Tibial nerve (tissue), 4 donors: Measurements from ENCODE around the gene SAFB. TPM values are rescaled to one million over a fixed set of nuclear protein-coding genes. Genes with fewer than 3 reads are reported as not detected.

Source experiments
- DNase-seq, 2 donors: peaks; one replicate each; pipeline ENCODE4 v3.0.0-alpha.2; 2019; ENCODE audit warnings: low spot score in 2 of 2
- H3K27ac ChIP-seq, 4 donors: fragments of 200-600 bp; sonication (generic) in 3 of 4; one replicate each; pipeline ENCODE4 v1.5.1; 2017 to 2019; ENCODE audit warnings: mild to moderate bottlenecking in 1 of 4
- H3K27me3 ChIP-seq, 2 donors: fragments of 200-600 bp; sonication (generic) in 1 of 2; one replicate each; pipeline versions ENCODE4 v1.5.1 to v1.6.0; 2017 to 2019
- H3K36me3 ChIP-seq, 3 donors: fragments of 200-600 bp; sonication (generic); one replicate each; pipeline ENCODE4 v1.5.1; 2018 to 2019
- H3K4me1 ChIP-seq, 4 donors: fragments of 200-600 bp; sonication (generic) in 3 of 4; one replicate each; pipeline ENCODE4 v1.5.1; 2017 to 2019
- H3K4me3 ChIP-seq, 4 donors: fragments of 200-600 bp; sonication (generic) in 3 of 4; one replicate each; pipeline ENCODE4 v1.5.1; 2017 to 2019; ENCODE audit warnings: mild to moderate bottlenecking in 1 of 4, moderate library complexity in 1 of 4
- H3K9me3 ChIP-seq, 4 donors: fragments of 200-600 bp; sonication (generic) in 3 of 4; one replicate each; pipeline ENCODE4 v1.5.1; 2017 to 2019
- EP300 ChIP-seq, 2 donors: sonication (generic); formaldehyde crosslinking; IDR thresholded peaks; one replicate each; pipeline ENCODE4 v1.6.1; 2017; ENCODE audit warnings: antibody characterized with exemption in 2 of 2, mild to moderate bottlenecking in 1 of 2
- POLR2A ChIP-seq, 2 donors: fragments of 450-650 bp; IDR thresholded peaks; one replicate each; pipeline ENCODE4 v1.6.1; 2017; ENCODE audit warnings: antibody characterized with exemption in 2 of 2, mild to moderate bottlenecking in 2 of 2, moderate library complexity in 2 of 2
- WGBS, 2 donors: methylation state at CpG; one replicate each; pipeline ENCODE4 v1.1.5; 2018; 5-methylcytosine and 5-hydroxymethylcytosine counted together
- total RNA-seq, 4 donors: library from RNA; depleted of rRNA; stranded (reverse); fragments of >200 nt; gene quantifications; one replicate each; pipeline ENCODE4 v1.1.0, GENCODE V29; 2016
- TF ChIP-seq, protein P1 (sequence below), 5 experiments: fragments of 200-600 bp in 3 of 5; fragments of 450-650 bp in 2 of 5; sonication (generic) in 3 of 5; IDR thresholded peaks; one replicate each; pipeline ENCODE4 v1.5.1; 2016 to 2019; ENCODE audit warnings: antibody characterized with exemption in 5 of 5, mild to moderate bottlenecking in 3 of 5, moderate library complexity in 2 of 5

Gene SAFB
- total RNA-seq, 4 donors from 2014 or later, result 121 to 252 (median 129) TPM

GRCh38 chr19:5587661-5588060 lies 35.2 kb upstream of the SAFB start:
- H3K27me3 ChIP-seq, result no peaks in the 10 kb centered on the region
- H3K36me3 ChIP-seq, result peaks cover 8 to 93% (median 49%) of the 10 kb centered on the region in 3 donors
- H3K4me3 ChIP-seq, result no peak overlapping the region
- peaks cover 0 to 15% (median 0%) of the 10 kb centered on the region in 4 donors for H3K4me1 ChIP-seq
- 88 to 89% methylated on average over 20 to 22 of the region's 23 CpGs for WGBS, 2 donors
- TF ChIP-seq EP300 (IDR thresholded peaks at IDR 0.05), result no peak
- no peak for TF ChIP-seq POLR2A (IDR thresholded peaks at IDR 0.05)
- no peak for DNase-seq
- no peak overlapping the region for H3K27ac ChIP-seq
- H3K9me3 ChIP-seq, result no peaks in the 10 kb centered on the region

GRCh38 chr19:5588441-5588840 lies 34.4 kb upstream of the SAFB start:
- Histone ChIP-seq H3K9me3 (no peaks in the 10 kb centered on the region), H3K36me3 (peaks cover 13 to 96% (median 55%) of the 10 kb centered on the region in 3 donors), H3K4me3 (no peak overlapping the region), H3K27me3 (no peaks in the 10 kb centered on the region), H3K27ac (no peak overlapping the region), H3K4me1 (peaks cover 0 to 15% (median 0%) of the 10 kb centered on the region in 4 donors)
- DNase-seq, result no peak
- TF ChIP-seq EP300 (IDR thresholded peaks at IDR 0.05) (no peak), POLR2A (IDR thresholded peaks at IDR 0.05) (no peak)
- TF ChIP-seq, protein P1, sequence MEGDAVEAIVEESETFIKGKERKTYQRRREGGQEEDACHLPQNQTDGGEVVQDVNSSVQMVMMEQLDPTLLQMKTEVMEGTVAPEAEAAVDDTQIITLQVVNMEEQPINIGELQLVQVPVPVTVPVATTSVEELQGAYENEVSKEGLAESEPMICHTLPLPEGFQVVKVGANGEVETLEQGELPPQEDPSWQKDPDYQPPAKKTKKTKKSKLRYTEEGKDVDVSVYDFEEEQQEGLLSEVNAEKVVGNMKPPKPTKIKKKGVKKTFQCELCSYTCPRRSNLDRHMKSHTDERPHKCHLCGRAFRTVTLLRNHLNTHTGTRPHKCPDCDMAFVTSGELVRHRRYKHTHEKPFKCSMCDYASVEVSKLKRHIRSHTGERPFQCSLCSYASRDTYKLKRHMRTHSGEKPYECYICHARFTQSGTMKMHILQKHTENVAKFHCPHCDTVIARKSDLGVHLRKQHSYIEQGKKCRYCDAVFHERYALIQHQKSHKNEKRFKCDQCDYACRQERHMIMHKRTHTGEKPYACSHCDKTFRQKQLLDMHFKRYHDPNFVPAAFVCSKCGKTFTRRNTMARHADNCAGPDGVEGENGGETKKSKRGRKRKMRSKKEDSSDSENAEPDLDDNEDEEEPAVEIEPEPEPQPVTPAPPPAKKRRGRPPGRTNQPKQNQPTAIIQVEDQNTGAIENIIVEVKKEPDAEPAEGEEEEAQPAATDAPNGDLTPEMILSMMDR (IDR thresholded peaks at IDR 0.05), result no peak
- 82 to 90% methylated on average over 10 of the region's 10 CpGs for WGBS, 2 donors

- Histone ChIP-seq H3K9me3 (no peaks in the 10 kb centered on the region), H3K27ac (no peak overlapping the region), H3K36me3 (peaks cover 15 to 97% (median 61%) of the 10 kb centered on the region in 3 donors), H3K27me3 (no peaks in the 10 kb centered on the region), H3K4me3 (no peak overlapping the region), H3K4me1 (peaks cover 0 to 15% (median 0%) of the 10 kb centered on the region in 4 donors)
- TF ChIP-seq, protein P1 (IDR thresholded peaks at IDR 0.05), result no peak
- no peak for TF ChIP-seq EP300 (IDR thresholded peaks at IDR 0.05)
- no peak for TF ChIP-seq POLR2A (IDR thresholded peaks at IDR 0.05)
- no peak for DNase-seq
- WGBS, 2 donors, result 77 to 80% methylated on average over 21 to 27 of the region's 30 CpGs
These were observed 33.8 kb upstream of the SAFB start for GRCh38 chr19:5588906-5589676.

DNA sequence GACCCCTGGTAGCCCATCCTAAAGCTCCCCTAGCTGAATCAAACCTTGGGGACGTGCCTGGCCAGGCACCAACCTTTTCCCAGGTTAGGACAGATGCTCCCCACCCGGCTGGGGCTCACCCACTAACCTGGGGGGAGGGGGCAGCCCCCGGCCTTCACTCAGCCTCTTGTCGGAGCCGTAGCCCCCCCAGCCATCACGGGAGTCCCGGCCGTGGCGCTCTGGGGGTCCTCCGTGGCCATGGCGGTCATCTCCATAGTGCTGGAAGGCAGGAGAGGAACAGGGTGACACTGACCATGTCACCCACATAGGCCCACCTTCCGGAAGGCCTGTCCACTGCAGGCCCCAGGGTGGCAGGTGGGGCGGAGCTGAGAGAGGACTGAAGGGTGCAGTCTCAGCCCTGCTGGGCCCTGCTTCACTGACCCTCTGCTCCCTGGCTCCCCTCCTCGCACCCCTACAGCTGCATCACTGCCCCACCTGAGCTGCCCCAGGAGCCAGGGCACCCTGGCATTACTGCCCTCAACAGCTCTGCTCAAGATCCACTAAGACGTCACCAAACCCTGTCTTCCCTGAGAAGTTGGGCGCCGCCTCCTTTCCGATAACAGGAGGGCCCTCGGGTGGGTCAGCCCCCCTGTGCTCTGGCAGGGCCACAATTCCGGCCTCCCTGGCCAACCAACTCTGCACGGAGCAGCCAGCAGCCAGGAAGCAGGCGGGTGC lies 32.6 kb upstream of the SAFB start:
- no peak overlapping the region for H3K27ac ChIP-seq
- peaks cover 15 to 99% (median 66%) of the 10 kb centered on the region in 3 donors for H3K36me3 ChIP-seq
- 81 to 93% methylated on average over 16 to 22 of the region's 22 CpGs for WGBS, 2 donors
- no peak for DNase-seq
- no peaks in the 10 kb centered on the region for H3K27me3 ChIP-seq
- H3K4me1 ChIP-seq, result peaks cover 0 to 13% (median 0%) of the 10 kb centered on the region in 4 donors
- no peaks in the 10 kb centered on the region for H3K9me3 ChIP-seq
- H3K4me3 ChIP-seq, result no peak overlapping the region
- TF ChIP-seq POLR2A (IDR thresholded peaks at IDR 0.05) (no peak), EP300 (IDR thresholded peaks at IDR 0.05) (no peak)
- TF ChIP-seq, protein P1 (IDR thresholded peaks at IDR 0.05), result no peak

DNA sequence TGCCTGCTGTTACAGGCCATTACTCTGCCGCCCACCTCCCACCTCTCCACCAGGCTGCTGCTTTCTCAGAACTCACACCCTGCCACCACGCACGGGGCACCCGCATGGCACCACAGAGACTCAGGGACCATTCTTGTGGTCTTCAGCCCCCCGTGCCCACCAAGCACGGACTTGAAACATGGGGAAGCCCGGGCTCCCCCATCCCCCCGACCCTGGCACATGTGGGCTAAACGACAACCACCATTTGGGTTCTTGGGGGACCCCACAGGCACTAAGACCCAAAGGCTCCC lies 32.1 kb upstream of the SAFB start:
- Histone ChIP-seq H3K27me3 (no peaks in the 10 kb centered on the region), H3K4me3 (no peak overlapping the region), H3K36me3 (peaks cover 15 to 99% (median 71%) of the 10 kb centered on the region in 3 donors), H3K27ac (no peak overlapping the region), H3K9me3 (no peaks in the 10 kb centered on the region), H3K4me1 (peaks cover 0 to 8% (median 0%) of the 10 kb centered on the region in 4 donors)
- WGBS, 2 donors, result 89 to 97% methylated on average over 5 to 9 of the region's 9 CpGs
- TF ChIP-seq POLR2A (IDR thresholded peaks at IDR 0.05), result no peak
- TF ChIP-seq, protein P1 (IDR thresholded peaks at IDR 0.05), result no peak
- TF ChIP-seq EP300 (IDR thresholded peaks at IDR 0.05), result no peak
- DNase-seq, result no peak
